Spleen (tissue), 7 donors: Measurements from ENCODE around the gene DCAF6.

Source experiments
- POLR2A ChIP-seq, 3 donors: fragments of 450-650 bp; IDR thresholded peaks; one replicate each; pipeline ENCODE4 v1.5.1; 2017; ENCODE audit warnings: antibody characterized with exemption in 3 of 3, mild to moderate bottlenecking in 1 of 3
- POLR2AphosphoS5 ChIP-seq, 3 donors: sonication (generic); formaldehyde crosslinking; IDR thresholded peaks; one replicate each; pipeline ENCODE4 v1.5.1; 2017; ENCODE audit warnings: antibody characterized with exemption in 3 of 3
- TF ChIP-seq, protein P1 (sequence below), 11 experiments: fragments of 200-600 bp in 7 of 11; fragments of 450-650 bp in 4 of 11; sonication (generic) in 4 of 11; IDR thresholded peaks in 8 of 11; conservative IDR thresholded peaks in 3 of 11; 1 replicate in 7 of 11; 2 replicates in 4 of 11; pipeline versions ENCODE4 v1.4.0 to v1.8.0; 2016 to 2021; ENCODE audit warnings: antibody characterized with exemption in 11 of 11, inconsistent platforms in 4 of 11, mild to moderate bottlenecking in 1 of 11
- donor health status: DM: no; HTN: no; CAD: no; lungs with moderate emphysema.
- donor health status: DM: no; HTN: no; CAD: no.
- donor health status: DM: no; HTN: no; CAD: no.

DNA sequence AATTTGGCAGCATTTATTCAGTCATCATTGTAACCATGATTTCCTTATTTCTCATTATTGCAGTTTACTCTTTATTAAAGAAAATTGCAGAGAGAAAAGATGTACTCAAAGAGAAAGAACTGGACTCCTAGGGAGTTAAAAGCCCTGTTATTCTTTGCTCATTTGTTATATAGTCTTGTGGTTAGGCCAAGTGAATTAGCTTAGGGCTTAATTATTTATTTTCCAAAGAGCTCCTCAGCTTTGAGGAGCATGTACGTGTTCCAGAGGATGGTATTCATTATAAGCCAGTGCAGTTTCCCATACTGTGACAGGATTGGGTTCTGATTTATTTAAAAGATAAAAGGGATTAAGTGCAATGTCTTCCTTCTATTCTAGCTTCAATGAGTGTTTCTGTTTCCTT, 113.8 kb downstream of the DCAF6 start:
- TF ChIP-seq, protein P1, sequence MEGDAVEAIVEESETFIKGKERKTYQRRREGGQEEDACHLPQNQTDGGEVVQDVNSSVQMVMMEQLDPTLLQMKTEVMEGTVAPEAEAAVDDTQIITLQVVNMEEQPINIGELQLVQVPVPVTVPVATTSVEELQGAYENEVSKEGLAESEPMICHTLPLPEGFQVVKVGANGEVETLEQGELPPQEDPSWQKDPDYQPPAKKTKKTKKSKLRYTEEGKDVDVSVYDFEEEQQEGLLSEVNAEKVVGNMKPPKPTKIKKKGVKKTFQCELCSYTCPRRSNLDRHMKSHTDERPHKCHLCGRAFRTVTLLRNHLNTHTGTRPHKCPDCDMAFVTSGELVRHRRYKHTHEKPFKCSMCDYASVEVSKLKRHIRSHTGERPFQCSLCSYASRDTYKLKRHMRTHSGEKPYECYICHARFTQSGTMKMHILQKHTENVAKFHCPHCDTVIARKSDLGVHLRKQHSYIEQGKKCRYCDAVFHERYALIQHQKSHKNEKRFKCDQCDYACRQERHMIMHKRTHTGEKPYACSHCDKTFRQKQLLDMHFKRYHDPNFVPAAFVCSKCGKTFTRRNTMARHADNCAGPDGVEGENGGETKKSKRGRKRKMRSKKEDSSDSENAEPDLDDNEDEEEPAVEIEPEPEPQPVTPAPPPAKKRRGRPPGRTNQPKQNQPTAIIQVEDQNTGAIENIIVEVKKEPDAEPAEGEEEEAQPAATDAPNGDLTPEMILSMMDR (IDR thresholded peaks at IDR 0.05 in 8 of 11, conservative IDR thresholded peaks at IDR 0.05 in 3 of 11): no peak
- no peak for TF ChIP-seq POLR2A (IDR thresholded peaks at IDR 0.05)
- no peak for TF ChIP-seq POLR2AphosphoS5 (IDR thresholded peaks at IDR 0.05)
